NCI-H446 (cell line): ENCODE measurements around the gene IL12RB2.

Experiments
- DNase-seq, 2 experiments: peaks; one replicate each; lab custom pipeline; 2025; lab: John Stamatoyannopoulos, UW

The IL12RB2 gene

DNA sequence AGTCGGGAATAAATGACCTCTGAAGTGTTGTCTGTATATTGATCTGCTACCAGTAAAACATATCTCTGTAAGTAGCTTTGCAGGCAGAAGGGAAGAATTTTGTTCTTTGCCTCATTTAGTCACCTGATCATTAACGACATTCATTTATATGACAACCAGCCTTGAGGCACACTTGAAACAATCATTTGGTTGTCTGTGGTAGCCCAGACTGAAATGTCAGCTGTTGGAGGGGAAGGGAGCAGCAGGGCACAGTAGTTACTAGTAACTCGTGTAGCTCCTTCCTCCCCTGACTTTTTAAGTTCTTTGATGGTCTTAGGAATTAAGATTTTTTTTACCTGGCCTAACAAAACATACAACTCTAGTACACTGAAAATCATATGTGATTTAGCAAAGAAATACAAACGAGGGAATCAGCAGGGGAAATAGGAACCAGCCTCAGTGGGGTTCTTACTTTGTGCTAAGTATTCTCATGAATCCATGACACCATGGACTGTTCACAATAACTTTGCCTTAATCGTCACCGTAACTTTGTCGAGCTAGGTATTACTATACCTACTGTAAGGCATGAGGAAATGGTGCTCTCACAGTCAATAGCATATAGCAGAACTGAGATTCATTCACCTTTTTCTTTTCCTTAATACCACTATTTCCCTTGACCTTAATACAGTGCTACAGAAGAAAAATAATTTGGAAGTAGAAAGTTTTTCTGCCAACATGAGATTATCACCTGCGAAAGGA is 6.4 kb downstream of the IL12RB2 start:
- no peak for DNase-seq

DNA sequence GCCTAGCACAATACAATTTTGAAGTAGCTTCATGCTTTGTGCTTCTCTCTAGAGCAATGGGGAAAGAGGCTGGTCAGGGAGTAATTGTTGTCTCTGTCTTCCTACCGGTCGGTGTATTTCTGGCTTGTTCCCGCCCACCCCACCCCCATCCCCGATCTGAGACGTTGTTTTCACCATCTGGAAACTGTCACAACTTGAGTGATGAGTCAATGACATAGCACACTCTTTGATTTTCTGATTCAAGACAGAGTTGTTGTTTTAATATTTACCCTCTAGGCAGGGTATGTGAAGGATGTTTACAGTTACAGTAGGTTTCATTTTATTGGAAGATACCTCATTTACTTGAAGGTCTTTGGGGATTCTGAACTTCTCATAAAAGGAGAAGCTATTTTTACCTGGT is 7.0 kb downstream of the IL12RB2 start:
- DNase-seq, result no peak

DNA sequence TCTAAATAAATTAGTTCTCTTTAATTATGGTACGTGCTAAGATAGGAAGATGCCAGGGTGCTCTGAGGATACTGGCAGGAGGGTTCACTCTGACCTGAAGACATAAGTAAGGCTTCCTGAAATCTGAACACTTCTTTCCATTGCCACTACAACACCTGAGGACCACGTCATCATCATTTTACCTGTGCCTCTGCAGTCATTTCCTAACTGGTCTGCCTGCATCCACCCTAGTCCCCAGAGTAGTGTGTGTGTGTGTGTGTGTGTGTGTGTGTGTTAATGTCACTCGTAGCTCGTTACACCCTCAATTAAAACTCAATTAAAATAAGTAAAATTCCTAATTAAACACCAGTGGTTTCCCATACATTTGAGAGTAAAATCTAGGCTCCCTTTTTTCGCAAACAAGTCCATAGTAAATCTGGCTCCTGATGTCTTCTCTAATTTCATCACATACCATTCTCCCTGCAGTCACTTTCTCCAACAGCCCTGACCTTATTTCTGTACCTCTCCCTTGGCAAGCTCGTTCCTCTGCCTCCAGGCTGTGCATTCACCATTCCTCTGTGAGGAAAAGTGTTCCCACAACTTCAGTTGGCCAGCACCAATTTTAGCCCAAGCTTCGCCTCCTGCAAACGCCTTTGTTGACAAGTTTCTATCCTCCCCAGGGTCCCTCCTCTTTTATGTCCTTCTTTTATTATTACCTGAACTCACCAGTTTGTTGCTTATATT is 8.7 kb downstream of the IL12RB2 start:
- DNase-seq, result no peak

DNA sequence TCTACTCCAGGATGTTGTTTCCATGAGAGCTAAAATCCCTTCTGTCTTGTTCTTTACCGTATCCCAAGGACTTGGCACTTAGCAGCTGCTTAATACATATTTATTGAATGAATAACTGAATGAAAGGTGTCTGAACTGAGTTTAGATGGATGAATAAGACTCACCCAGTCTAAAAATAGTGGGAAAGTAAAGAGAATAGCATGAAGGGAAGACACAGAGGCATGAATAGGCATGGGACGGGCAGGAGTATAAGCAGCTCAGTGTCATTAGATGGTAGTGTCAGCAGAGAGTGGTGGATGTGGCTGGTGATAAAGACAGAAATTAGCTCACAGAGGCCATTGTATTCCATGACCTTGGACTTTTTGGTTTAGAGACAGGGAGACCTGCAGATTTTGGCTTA is 9.2 kb downstream of the IL12RB2 start:
- DNase-seq, result no peak

DNA sequence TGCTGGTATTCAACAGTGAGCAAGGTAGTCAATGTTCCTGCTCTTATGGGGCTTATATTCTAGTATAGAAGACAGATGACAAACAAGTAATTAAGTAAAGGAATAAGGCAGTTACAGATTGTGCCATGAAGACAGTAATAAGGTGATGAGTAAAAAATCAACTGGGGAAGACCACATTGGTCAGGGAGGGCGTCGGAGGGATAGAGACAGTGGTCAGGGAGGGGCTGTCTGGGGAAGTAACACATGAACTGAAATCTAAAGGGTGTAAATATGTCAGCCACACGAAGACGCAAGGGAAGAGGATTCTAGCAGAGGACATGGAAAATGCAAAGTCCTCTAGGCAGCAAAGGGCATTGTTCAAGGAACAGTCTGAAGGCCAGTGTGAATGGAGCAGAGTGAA is 10.1 kb downstream of the IL12RB2 start:
- no peak for DNase-seq

DNA sequence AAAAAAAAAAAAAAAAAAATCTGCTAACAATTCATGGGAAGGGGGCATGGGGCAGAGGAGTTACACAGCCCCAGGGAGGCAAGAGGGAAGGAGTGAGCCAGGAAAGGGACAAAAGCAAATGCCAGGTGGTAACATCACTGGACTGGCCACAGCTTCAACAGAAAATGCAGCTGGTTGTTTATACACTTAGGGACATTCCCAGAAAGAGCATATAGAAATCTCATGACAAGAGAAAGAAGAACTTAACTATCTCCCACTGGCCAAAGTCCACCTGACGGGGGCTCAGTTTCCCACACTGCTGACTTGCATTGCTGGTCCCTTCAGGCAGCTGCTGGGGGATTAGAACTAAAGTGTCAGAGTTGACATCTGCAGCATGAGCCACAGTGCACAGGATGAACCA is 14.8 kb downstream of the IL12RB2 start:
- DNase-seq, result no peak

DNA sequence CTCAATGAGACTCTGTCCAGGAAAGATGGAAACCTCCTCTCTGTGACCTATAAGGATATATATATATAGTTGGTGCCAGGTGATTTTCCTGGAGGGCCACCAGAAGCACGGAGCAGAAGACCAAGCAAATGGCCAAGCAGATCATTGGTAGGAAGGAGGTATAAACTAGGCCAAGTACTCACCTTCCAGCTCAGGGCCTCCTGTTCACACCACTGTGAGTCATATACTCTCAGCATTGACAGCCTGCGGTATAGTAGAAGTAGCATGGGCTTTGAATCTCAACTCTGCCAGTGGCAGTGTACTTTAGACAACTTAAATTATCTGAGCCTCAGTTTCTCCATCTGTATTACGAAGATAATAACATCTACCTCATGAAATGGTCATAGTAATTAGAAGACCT is 15.4 kb downstream of the IL12RB2 start:
- DNase-seq, result no peak

DNA sequence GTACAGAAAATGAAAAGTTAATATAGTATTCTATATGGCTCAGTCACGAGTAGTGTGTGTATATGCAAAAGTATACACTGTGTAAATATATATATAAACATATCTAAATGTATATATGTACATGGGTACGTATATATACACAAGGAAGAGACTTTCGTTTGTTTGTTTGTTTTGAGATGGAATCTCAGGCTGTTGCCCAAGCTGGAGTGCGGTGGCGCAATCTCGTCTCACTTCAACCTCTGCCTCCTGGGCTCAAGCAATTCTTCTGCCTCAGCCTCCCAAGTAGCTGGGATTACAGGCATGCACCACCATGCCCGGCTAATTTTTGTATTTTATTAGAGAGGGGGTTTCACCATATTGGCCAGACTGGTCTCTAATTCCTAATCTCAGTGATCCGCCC is 16.4 kb downstream of the IL12RB2 start:
- no peak for DNase-seq

DNA sequence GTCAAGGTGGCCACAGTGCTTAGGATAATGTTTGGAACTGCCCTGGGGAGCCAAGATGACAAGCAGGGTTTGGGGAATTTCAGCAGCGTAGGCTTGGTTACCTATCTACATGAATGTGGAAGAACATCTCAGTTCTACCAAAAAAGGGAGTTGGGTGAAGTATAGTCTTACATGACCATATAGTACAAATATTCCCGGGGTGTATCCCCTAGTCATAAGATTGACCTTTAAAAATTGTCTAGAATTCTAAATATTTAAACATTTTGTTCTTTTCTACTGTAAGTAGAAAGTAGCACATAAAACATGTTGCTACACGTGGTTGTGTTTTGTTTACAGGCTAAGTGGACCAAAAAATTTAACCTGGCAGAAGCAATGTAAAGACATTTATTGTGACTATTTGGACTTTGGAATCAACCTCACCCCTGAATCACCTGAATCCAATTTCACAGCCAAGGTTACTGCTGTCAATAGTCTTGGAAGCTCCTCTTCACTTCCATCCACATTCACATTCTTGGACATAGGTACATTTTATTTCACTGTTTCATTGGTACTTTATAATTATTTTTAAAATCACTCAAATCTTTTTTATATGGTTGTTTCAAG is 20.3 kb downstream of the IL12RB2 start:
- no peak for DNase-seq

DNA sequence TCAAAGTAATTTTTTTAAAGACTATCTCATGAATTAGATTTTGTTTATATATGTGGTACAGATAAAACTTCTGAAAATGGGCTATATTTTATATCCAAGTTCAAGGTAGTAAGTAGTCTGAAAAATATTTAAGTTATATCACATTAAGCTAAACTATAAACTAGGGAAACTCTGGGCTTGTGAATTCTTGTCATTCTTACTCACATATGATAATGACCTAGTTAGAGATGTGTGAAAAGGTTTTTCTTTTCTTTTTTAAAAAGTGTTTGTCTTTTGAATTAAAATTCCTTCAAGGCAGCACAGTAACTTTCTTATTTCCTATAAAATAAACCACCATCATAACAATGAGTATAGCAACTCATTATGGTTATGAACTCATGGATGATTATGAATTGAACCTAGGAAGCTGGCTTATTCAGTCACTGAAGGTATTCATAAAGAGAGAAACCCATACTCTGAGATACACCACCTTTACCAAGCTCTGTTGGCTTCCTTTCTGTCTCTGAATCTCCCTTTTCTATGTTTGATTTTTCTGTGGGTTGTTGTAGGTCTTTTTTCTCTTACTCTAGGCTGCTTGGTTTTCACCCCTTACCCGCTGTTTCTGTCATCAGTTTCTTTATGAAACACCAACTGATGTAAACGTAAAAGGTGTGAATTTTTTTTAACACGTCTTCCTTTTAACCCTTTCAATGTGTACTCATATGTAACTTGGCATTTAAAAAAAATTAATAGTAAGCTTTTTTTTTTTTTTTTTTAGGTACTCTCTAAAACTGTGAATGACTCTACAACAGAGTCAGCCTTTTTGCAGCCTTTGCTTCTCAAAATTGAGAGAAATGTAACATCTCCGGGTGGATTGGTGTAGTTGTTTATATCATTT is 25.2 kb downstream of the IL12RB2 start:
- DNase-seq, result no peak

DNA sequence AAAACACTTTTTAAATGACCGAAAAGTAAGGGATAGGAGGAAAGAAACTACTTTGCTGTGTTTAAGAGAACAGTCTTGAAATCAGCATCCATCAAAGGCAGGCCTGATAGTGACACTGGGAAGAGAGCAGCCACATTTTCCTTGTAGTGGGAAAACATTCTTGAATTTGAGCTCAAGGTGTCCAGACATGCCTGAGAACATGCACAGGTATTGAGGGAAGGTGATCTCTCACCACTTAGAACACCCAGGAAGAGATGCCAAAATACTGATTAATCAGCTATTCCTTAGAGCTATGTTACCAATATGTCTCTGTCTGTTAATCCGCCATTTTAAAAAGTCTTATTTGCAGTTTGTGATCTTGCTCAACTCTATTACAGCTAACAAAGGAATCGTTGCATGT is 25.9 kb downstream of the IL12RB2 start:
- DNase-seq, result no peak

DNA sequence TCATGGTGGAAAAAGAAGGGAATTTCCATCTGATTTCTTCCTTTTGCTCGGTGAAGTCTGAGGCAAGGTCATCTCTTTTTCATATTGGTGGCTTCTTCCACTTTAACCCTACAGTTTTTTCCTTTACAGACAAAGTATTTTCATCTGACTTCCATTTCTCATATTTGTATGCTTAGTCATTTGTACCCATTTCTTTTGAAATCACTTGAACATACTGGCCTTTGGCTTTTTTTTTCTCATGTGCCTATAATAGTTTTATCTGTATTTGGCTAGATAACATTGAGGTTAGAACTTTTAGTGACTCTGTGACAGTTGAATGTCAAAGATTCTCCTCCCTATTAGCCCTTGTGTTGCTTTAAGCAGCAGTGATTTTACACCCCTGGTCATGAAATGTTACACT is 27.7 kb downstream of the IL12RB2 start:
- no peak for DNase-seq

DNA sequence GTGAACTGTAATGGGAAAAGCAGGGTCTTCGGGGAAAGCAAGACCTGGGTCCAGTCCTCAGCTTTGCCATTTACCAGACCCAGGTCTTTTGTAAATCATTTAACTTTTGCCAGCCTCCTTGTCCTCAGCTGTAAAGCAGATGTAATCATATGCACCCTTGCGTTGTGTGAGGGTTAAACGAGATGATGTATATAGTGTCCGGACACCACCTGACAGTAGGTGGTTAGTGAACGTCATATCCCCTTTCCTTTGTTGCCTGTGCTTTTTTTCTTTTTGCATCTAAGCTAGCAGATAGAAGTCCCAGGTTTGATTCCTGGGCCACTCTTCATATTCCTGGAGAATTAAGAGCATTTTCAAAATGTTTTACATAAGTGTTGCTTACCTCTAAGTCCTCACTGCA is 28.5 kb downstream of the IL12RB2 start:
- DNase-seq, result no peak

DNA sequence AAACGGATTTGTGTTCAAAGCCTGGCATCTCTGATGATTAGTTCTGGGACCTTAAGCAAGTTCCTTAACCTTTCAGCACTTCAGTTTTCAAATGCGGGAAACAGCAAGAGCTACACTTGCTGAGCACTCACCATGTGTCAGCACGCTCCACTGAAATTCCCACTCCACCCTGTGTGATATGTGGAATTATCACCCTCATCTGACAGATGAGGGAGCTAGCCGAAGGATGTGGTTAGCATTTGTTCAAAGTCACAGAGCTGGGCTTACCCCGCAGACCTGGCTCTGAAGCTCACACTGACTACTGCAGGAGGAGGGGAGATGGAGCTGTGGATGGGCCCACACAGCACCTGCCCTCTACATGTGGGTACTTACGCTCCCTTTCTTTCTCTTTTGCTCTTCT is 29.1 kb downstream of the IL12RB2 start:
- no peak for DNase-seq

DNA sequence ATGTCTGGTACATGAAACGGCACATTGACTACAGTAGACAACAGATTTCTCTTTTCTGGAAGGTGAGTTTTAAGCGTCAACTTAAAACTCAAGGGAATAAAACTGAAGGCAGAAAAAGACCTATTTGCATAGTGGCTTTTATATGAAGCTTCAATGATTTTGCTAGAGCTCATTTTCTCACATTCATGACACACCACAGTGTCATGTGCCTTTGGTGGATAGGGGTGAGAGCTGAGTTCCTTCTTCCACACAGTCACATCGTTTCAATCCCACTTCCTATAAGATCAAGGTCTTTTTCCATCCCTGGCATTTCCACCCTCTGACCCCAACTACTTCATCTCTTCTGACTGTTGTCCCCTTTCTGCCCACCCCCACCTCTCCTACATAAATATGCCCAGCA is 31.0 kb downstream of the IL12RB2 start:
- DNase-seq, result no peak

DNA sequence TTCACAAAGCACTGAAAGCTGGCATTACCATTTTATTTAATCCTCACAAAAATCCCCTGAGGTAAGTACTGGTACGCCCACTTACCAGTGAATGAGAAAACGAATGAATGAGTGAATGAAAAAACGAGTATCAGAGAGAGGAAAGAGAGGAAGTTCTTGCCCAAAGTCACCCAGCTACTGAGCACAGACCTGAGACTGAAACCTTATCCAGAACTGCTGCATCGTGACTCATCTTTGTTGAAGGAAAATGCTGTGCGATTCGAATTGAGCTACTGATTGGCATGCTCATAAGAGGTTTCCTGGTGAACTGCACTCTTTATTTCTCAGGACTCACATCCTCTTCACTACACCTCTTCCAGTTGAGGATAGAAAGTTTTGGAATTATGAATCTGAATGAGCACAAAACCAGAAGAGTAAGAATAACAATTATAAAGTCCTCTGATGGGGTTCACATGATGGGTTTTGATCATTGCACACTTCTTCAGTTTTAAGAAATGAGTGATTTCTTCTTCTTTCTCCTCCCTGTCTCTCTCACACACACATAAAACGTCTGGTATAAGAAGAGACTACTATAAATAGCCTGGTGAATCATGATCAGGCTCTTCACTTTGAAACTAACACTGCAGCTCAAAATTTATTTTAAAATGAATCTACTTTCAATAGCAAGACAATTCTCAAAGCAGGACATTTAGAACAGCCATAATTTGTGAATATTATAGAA is 32.1 kb downstream of the IL12RB2 start:
- DNase-seq, result no peak

DNA sequence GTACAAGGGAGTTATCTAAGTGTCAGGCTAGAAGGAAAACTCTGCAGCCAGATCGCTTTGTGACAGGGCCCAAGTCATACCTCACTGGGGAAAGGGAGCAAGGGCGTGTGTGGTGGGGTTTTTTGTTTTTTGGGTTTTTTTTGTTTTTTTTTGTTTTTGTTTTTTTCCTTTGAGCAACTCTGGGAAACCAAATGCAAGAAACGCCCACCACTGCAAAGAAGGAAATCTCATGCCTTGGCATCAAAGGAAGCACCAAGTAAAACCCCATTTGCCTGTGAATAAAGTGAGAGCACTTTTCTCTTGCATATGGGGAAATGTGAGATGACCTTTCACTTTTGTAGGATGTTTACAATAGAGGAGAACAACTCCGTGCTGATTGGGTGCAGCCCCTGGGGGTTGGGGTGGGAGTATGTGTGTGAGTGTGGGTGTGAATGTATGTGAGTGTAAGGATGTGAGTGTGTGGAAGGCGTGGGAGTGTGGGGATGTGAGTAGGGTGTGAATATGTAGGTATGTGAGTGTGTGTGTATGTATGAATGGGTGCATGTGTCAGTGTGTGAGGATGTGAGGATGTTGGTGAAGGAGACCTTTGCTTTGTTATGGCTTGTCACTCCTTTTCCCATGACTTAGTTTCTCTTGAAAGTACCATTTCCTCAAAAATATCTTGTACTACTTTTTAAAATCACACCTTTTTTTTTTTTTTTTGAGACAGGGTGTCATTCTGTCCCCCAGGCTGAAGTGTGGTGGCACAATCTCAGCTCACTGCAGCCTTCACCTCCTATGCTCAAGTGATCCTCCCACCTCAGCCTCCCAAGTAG is 34.6 kb downstream of the IL12RB2 start:
- no peak for DNase-seq

DNA sequence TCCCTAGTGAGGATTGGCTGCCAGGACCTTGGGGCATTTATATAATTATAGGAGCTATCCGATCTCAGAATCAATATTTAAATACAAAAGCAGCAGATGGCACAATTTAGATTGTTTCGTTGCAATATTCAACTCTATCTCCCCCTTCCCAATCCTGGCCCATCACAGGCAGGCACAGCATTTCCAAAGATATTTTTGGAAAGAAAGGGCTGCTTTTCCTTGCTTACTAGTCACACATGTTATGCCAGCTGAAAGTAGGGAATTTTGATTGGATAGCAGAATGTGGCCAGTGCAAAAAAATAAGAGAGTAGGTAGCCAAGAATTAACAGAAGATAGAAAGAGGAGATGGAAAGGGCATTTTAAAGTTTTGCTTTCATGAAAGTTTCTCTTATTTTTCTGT is 37.9 kb downstream of the IL12RB2 start:
- DNase-seq, result no peak

DNA sequence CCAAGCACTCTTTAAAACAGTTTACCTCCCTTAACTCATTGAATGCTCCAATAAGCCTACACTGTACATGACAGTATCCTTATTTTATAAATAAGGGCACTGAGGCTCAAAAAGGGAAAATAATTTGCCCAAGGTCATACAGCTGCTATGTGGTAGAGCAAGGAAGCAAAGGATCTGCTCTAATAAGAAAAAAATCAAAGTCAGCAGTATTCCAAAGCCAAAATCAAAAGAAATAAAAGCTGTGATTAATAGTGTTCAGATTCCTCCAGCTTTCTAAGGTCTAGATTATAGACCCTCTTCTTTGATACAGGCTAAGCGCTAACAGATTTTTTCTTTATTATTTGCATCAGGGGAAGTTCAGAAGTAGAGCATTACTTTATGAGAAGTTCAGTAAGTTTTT is 39.3 kb downstream of the IL12RB2 start:
- DNase-seq, result no peak

DNA sequence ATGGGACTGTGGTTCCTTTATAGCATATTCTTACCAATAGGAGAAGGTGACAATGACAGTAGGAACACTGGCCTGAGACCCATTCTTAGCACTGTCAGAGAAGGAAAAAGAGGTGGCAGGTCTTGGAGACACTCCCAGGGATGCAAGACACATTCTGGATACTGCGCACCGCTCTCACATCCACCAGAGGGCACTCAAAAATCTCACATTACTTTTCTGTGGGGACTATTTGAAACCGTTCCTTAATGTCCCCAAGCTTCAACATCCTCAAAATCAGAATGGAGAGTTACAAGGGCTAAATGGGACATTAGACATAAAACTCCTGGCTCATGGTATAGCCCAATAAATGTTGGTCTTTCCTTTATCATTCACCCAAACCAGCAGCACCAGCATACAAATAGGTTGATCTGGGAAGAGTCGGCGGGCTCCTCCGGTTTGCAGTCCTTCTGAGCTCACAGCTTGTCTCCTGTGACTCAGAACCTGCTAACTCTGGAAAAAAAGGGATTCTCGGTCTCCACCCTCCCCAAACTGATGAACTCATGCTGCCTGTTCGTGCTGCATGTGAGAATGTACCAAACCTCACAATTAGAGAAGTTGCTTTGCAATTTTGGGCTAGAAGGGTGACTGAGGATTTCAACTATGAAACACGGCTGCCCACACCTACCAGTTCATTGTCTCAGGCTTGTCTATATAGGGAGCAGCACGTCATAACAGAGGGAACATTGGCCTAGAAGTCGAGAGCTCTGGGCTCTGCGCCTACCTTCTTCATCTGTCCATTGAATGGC is 40.2 kb downstream of the IL12RB2 start:
- DNase-seq, result peak; percentile 52 to 78
